ENCODE data around the gene TASOR2. TPM values are rescaled to one million over a fixed set of nuclear protein-coding genes. Genes with fewer than 3 reads are reported as not detected.

TASOR2 gene
- total RNA-seq, 1 experiment from 2014 or later, result 80.3 TPM

DNA sequence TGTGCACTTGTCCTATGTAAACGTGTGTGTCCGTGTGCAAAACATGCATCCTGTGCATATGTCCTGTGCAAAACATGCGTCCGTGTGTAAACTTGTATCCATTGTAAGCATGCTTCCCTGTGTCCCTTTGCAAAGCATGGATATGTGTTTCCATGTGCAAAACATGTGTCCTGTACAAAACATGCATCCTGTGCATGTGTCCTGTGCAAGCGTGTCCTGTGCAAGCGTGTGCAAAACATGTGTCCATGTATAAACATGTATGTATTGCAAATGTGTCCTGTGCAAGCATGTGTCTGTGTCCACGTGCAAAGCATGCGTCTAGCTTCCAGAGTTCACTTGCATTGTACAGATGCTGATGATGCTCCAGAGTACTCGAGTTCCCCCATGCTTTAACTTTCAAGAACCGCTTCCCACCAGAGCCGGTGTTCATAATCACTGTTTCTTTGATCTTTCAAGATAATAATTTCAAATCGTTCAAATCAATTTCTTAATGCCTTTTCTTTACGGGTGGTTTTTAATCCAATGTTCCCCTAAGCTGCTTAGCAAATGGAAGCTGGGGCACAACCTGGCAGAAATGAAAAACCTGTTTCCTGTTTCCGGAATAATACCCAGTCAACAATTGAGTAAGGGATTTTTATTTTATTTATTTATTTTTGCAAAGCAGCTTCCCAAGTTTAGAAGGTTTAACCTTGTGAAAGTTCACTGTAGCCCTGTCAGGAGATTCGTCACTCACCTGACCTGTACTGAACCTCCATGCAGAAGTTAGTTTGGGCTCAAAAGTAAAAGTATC, 17.6 kb upstream of the TASOR2 start:
- DNase-seq (ENCODE audit: low read depth, low spot score) (no peak), ATAC-seq (no peak)
- Histone ChIP-seq H3K4me2 (ENCODE audit: low read length) (peak overlapping the region; percentile 99), H4K20me1 (ENCODE audit: insufficient read depth) (no peaks in the 10 kb centered on the region), H3K27me3 (ENCODE audit: insufficient read depth, low read length) (no peaks in the 10 kb centered on the region), H3K9ac (ENCODE audit: low read length) (peak overlapping the region; percentile 88), H3K4me3 (replicated peaks in 1 of 2; ENCODE audit: low read depth in 1 of 2, low read length in 2 of 2) (peak overlapping the region; percentile 80 to 93), H2AFZ (ENCODE audit: low read depth, low read length, poor library complexity, severe bottlenecking) (peak overlapping the region; percentile 5), H3K36me3 (ENCODE audit: control insufficient read depth in 1 of 2, insufficient read depth in 2 of 2, low read length in 2 of 2) (no peaks in the 10 kb centered on the region), H3K9me3 (ENCODE audit: control insufficient read depth in 1 of 2, insufficient read depth in 1 of 2, low read depth in 1 of 2, low read length in 2 of 2) (no peaks in the 10 kb centered on the region), H3K79me2 (ENCODE audit: insufficient read depth, low read length) (peaks cover 16% of the 10 kb centered on the region; the same call in 1 of the 2 replicates), H3K27ac (ENCODE audit: low read depth, low read length) (peak overlapping the region; percentile 60; the same call in 1 of the 2 replicates), H3K9me2 (ENCODE audit: insufficient read depth) (no peaks in the 10 kb centered on the region), H3K4me1 (ENCODE audit: control insufficient read depth in 1 of 2, insufficient read depth in 2 of 2, low read length in 2 of 2) (peaks cover 9 to 22% of the 10 kb centered on the region in 2 experiments; a peak in 3 of 4 replicates)
- RAD21 ChIA-PET (ENCODE audit: low non-redundant PET in 1 of 2, low total read pairs in 2 of 2, uncharacterized antibody in 2 of 2, unreplicated experiment in 2 of 2), result no interaction called here
- POLR2A ChIA-PET, result no interaction called here
- intact Hi-C loops (cut with micrococcal nuclease), result no loop called here
- BruUV-seq (replicated peaks), result no TSS peak
- TF ChIP-seq SIN3A (IDR thresholded peaks at IDR 0.05; ENCODE audit: low read depth), result peak; percentile 40; the same call in 1 of the 2 replicates
- no peak for TF ChIP-seq RAD21 (IDR thresholded peaks at IDR 0.05; ENCODE audit: low read depth)
- no peak for TF ChIP-seq CTCF (IDR thresholded peaks at IDR 0.05 in 2 of 3, conservative IDR thresholded peaks at IDR 0.05 in 1 of 3; ENCODE audit: borderline replicate concordance in 1 of 3, insufficient read depth in 1 of 3, low read depth in 2 of 3, low read length in 2 of 3)
- no peak for TF ChIP-seq POLR2AphosphoS5 (IDR thresholded peaks at IDR 0.05; ENCODE audit: low read depth, low read length)
- TF ChIP-seq TCF7L2 (IDR thresholded peaks at IDR 0.05; ENCODE audit: borderline replicate concordance, extremely low read depth, insufficient read depth, insufficient read length), result no peak
- no peak for TF ChIP-seq EGR1 (IDR thresholded peaks at IDR 0.05; ENCODE audit: low read depth)
- no peak for TF ChIP-seq CEBPB (IDR thresholded peaks at IDR 0.05; ENCODE audit: low read depth)
- CTCF ChIA-PET, result no interaction called here

Measured in HCT116 (cell line).